Astrocyte (in vitro differentiated cells and primary cell): ENCODE results near the gene NKAP.

Source experiments
- CTCF ChIP-seq: IDR thresholded peaks from 2 replicates; pipeline ENCODE4 v1.5.1; 2011; ENCODE audit warnings: low read depth, mild to moderate bottlenecking, inconsistent platforms, low read length, moderate library complexity; ENCODE audit not compliant: insufficient read depth
- EZH2 ChIP-seq: IDR thresholded peaks from 2 replicates; pipeline ENCODE4 v1.6.1; 2012; ENCODE audit warnings: mild to moderate bottlenecking, low read length, inconsistent platforms; ENCODE audit not compliant: insufficient read depth

- no peak for TF ChIP-seq CTCF
- TF ChIP-seq EZH2: no peak
Observed at GRCh38 chrX:119986203-119986602, 42.7 kb upstream of the NKAP start.
